HG03432 (cell line): ENCODE data around the gene HLA-DRA.
"Not testable (repeated sequence)": the region's sequence is repeated elsewhere in the genome, so short reads cannot be mapped to it uniquely, and the experiment has no call there.

Experiments
- ATAC-seq: cut with Tn5 transposase; IDR thresholded peaks from one replicate; pipeline ENCODE4 v1.9.1; 2021; ENCODE audit warnings: mild to moderate bottlenecking, moderate library complexity; ENCODE audit not compliant: unreplicated experiment

HLA-DRA gene

GRCh38 chr6:32430179-32430578 is 9.5 kb upstream of the HLA-DRA start:
- ATAC-seq = no peak

- ATAC-seq = no peak
Observed at GRCh38 chr6:32431142-32431541, 8.5 kb upstream of the HLA-DRA start.

- no peak for ATAC-seq
Observed at GRCh38 chr6:32432050-32432450, 7.6 kb upstream of the HLA-DRA start.

- not testable (repeated sequence) for ATAC-seq
Observed at GRCh38 chr6:32433950-32434349, 5.7 kb upstream of the HLA-DRA start.

GRCh38 chr6:32436186-32436585 is 3.5 kb upstream of the HLA-DRA start:
- no peak for ATAC-seq

- peak; percentile 71 for ATAC-seq
Observed at GRCh38 chr6:32436995-32437836, 2.5 kb upstream of the HLA-DRA start.

GRCh38 chr6:32439139-32439538 is 548 bp upstream of the HLA-DRA start:
- ATAC-seq = no peak

GRCh38 chr6:32442243-32442667 is 2.6 kb downstream of the HLA-DRA start:
- no peak for ATAC-seq

GRCh38 chr6:32442977-32443552 is 3.4 kb downstream of the HLA-DRA start:
- no peak for ATAC-seq

GRCh38 chr6:32444433-32444832 is 4.7 kb downstream of the HLA-DRA start:
- ATAC-seq = no peak

- no peak for ATAC-seq
Observed at GRCh38 chr6:32445321-32445854, 5.7 kb downstream of the HLA-DRA start.

GRCh38 chr6:32447932-32448331 is 8.2 kb downstream of the HLA-DRA start:
- ATAC-seq = no peak

GRCh38 chr6:32449088-32449736 is 9.5 kb downstream of the HLA-DRA start:
- no peak for ATAC-seq

- ATAC-seq = no peak
Observed at GRCh38 chr6:32457054-32457453, 17.4 kb downstream of the HLA-DRA start.

GRCh38 chr6:32459781-32460424 is 20.2 kb downstream of the HLA-DRA start:
- no peak for ATAC-seq

- ATAC-seq = no peak
Observed at GRCh38 chr6:32460528-32460927, 20.8 kb downstream of the HLA-DRA start.

GRCh38 chr6:32461493-32461892 is 21.8 kb downstream of the HLA-DRA start:
- no peak for ATAC-seq

- ATAC-seq = peak; percentile 80
Observed at GRCh38 chr6:32462609-32463008, 22.9 kb downstream of the HLA-DRA start.

GRCh38 chr6:32467743-32468503 is 28.2 kb downstream of the HLA-DRA start:
- ATAC-seq = not testable (repeated sequence)

GRCh38 chr6:32472781-32473375 is 33.2 kb downstream of the HLA-DRA start:
- peak; percentile 6 for ATAC-seq
